Midbrain (tissue), 1 donor: ENCODE measurements around the gene TRAPPC4.

ENCODE experiments used
- DNase-seq: peaks from one replicate; lab custom pipeline; 2025; lab: John Stamatoyannopoulos, UW

Gene TRAPPC4

GRCh38 chr11:119067371-119068222, 49.0 kb downstream of the TRAPPC4 start, which contains the start of gene VPS11:
TSS of gene VPS11 (plus strand) at chr11:119067818. CDS start at chr11:119067824, 6 bp downstream.
- DNase-seq = peak; percentile 95
